IMR-90 (cell line): ENCODE data around the gene MSI2. TPM values are rescaled to one million over a fixed set of nuclear protein-coding genes. Genes with fewer than 3 reads are reported as not detected.

Experiments used
- ATAC-seq: fragments of 200-7000 bp; cut with Tn5 transposase; 2 replicates; pipeline ENCODE4 v1.9.1; 2020; ENCODE audit warnings: low read depth, mild to moderate bottlenecking, moderate library complexity
- BruUV-seq: library from RNA; stranded (reverse); fragments of 400-500 nt; replicated peaks from 2 replicates; lab custom pipeline; 2021; lab: Mats Ljungman, UMichigan
- CTCF ChIA-PET: fragments of 300-600 bp; formaldehyde crosslinking; extraction: SDS; loops from one replicate; lab custom pipeline; 2021; ENCODE audit warnings: antibody characterized with exemption; lab: Yijun Ruan, JAX
- POLR2A ChIA-PET: fragments of 300-600 bp; sonication (Branson Sonifier 250); formaldehyde crosslinking; loops from one replicate; lab custom pipeline; 2022; ENCODE audit warnings: antibody characterized with exemption; ENCODE audit not compliant: unreplicated experiment; lab: Charles Lee
- DNase-seq: peaks from one replicate; pipeline ENCODE4 v3.0.0; 2013
- H2AFZ ChIP-seq: replicated peaks from 2 replicates; pipeline ENCODE3; 2013; ENCODE audit warnings: low read length, mild to moderate bottlenecking; ENCODE audit not compliant: poor library complexity
- H2AK5ac ChIP-seq: 2 replicates; pipeline ENCODE4 v1.6.1; 2013; ENCODE audit warnings: low read depth, low read length, inconsistent platforms
- H2AK9ac ChIP-seq: replicated peaks from 2 replicates; pipeline ENCODE3; 2013; ENCODE audit warnings: mild to moderate bottlenecking, low read depth, low read length, moderate library complexity; ENCODE audit not compliant: poor library complexity
- H2BK120ac ChIP-seq: 2 replicates; pipeline ENCODE4 v1.6.1; 2013; ENCODE audit warnings: low read depth, low read length, inconsistent platforms
- H2BK15ac ChIP-seq: 3 replicates; pipeline ENCODE4 v1.6.1; 2013; ENCODE audit warnings: low read depth, low read length, inconsistent platforms
- H2BK20ac ChIP-seq: 2 replicates; pipeline ENCODE4 v1.6.1; 2013; ENCODE audit warnings: low read depth, mild to moderate bottlenecking, inconsistent platforms, low read length, moderate library complexity
- H2BK5ac ChIP-seq: 2 replicates; pipeline ENCODE4 v1.6.1; 2013; ENCODE audit warnings: mild to moderate bottlenecking, low read depth, low read length, inconsistent platforms; ENCODE audit not compliant: poor library complexity, severe bottlenecking
- H3K14ac ChIP-seq: replicated peaks from 2 replicates; pipeline ENCODE4 v1.6.1; 2013; ENCODE audit warnings: low read depth, low read length, inconsistent platforms
- H3K18ac ChIP-seq: 2 replicates; pipeline ENCODE4 v1.6.1; 2013; ENCODE audit warnings: low read depth, low read length, control low read depth
- H3K23ac ChIP-seq: 2 replicates; pipeline ENCODE4 v1.6.1; 2013; ENCODE audit warnings: low read depth, low read length, inconsistent platforms
- H3K27ac ChIP-seq: 2 replicates; pipeline ENCODE4 v1.5.1; 2013; ENCODE audit warnings: mild to moderate bottlenecking, control low read depth, low read length; ENCODE audit not compliant: insufficient read depth
- H3K27me3 ChIP-seq: 2 replicates; pipeline ENCODE4 v1.6.1; 2013; ENCODE audit warnings: low read length; ENCODE audit not compliant: control insufficient read depth, insufficient read depth
- H3K36me3 ChIP-seq: 2 replicates; pipeline ENCODE4 v1.6.1; 2013; ENCODE audit warnings: low read length, mixed read lengths; ENCODE audit not compliant: control insufficient read depth, insufficient read depth
- H3K4ac ChIP-seq: 2 replicates; pipeline ENCODE4 v1.6.1; 2013; ENCODE audit warnings: low read depth, low read length, inconsistent platforms
- H3K4me1 ChIP-seq: 2 replicates; pipeline ENCODE4 v1.6.1; 2013; ENCODE audit warnings: low read length, mixed read lengths; ENCODE audit not compliant: control insufficient read depth, insufficient read depth
- H3K4me2 ChIP-seq: 2 replicates; pipeline ENCODE4 v1.6.1; 2013; ENCODE audit warnings: low read depth, mild to moderate bottlenecking, control low read depth, low read length, moderate library complexity
- H3K4me3 ChIP-seq: 2 replicates; pipeline ENCODE4 v1.5.1; 2013; ENCODE audit warnings: low read depth, mild to moderate bottlenecking, control low read depth, low read length, moderate library complexity; ENCODE audit not compliant: insufficient read depth
- H3K56ac ChIP-seq: 2 replicates; pipeline ENCODE4 v1.6.1; 2013; ENCODE audit warnings: low read length, inconsistent platforms; ENCODE audit not compliant: insufficient read depth; ENCODE audit errors: extremely low read depth
- H3K79me1 ChIP-seq, 2 experiments: 2 replicates each; pipeline ENCODE4 v1.6.1; 2013; ENCODE audit warnings: low read length in 2 of 2, inconsistent platforms in 1 of 2, low read depth in 1 of 2
- H3K9ac ChIP-seq: 2 replicates; pipeline ENCODE4 v1.6.1; 2013; ENCODE audit warnings: low read depth, low read length, control low read depth
- H3K9me1 ChIP-seq: 2 replicates; pipeline ENCODE4 v1.6.1; 2013; ENCODE audit warnings: low read length, inconsistent platforms; ENCODE audit not compliant: insufficient read depth
- H3K9me3 ChIP-seq: 2 replicates; pipeline ENCODE4 v1.6.1; 2013; ENCODE audit warnings: low read length; ENCODE audit not compliant: control insufficient read depth, insufficient read depth
- H4K20me1 ChIP-seq: 2 replicates; pipeline ENCODE4 v1.6.1; 2013; ENCODE audit warnings: low read length, inconsistent platforms; ENCODE audit not compliant: insufficient read depth
- H4K5ac ChIP-seq: 2 replicates; pipeline ENCODE4 v1.6.1; 2013; ENCODE audit warnings: mild to moderate bottlenecking, low read depth, low read length, control low read depth
- H4K8ac ChIP-seq, 2 experiments: 2 replicates each; pipeline ENCODE4 v1.6.1; 2013; ENCODE audit warnings: low read depth in 2 of 2, low read length in 2 of 2, control low read depth in 1 of 2, inconsistent platforms in 1 of 2
- H4K91ac ChIP-seq: 2 replicates; pipeline ENCODE4 v1.6.1; 2013; ENCODE audit warnings: low read depth, low read length, inconsistent platforms; ENCODE audit not compliant: insufficient read depth
- RAD21 ChIP-seq: IDR thresholded peaks from 2 replicates; pipeline ENCODE4 v1.6.1; 2012; ENCODE audit warnings: low read length, improper control_type of control experiment
- USF2 ChIP-seq: fragments of 150-350 bp; IDR thresholded peaks from 2 replicates; pipeline ENCODE4 v1.6.1; 2017; ENCODE audit warnings: mild to moderate bottlenecking, antibody characterized with exemption, low read length, low read depth
- WGBS, 2 experiments: methylation state at CpG; one replicate each; pipeline versions ENCODE4 v1.1.5 to v1.1.7; 2013; ENCODE audit warnings: missing lambda C conversion rate in 2 of 2; ENCODE audit not compliant: insufficient read length in 1 of 2; ENCODE audit errors: extremely low coverage in 2 of 2; 5-methylcytosine and 5-hydroxymethylcytosine counted together
- dilution Hi-C: fragments of 300-500 bp; cut with HindIII; formaldehyde crosslinking; loops from one replicate; pipeline ENCODE4 v1.14.3; 2018; ENCODE audit warnings: low sequenced_read_pairs; ENCODE audit not compliant: unreplicated experiment
- in situ Hi-C: fragments of 300-500 bp; cut with MboI; formaldehyde crosslinking; loops from 3 replicates; pipeline ENCODE4 v1.14.3; 2019; ENCODE audit warnings: low sequenced_read_pairs, inconsistent platforms, mixed read lengths
- intact Hi-C: fragments of 100-400 bp; cut with micrococcal nuclease; formaldehyde crosslinking; loops from 2 replicates; pipeline ENCODE4 v1.10.0; 2022
- polyA plus RNA-seq, 3 experiments: library from polyadenylated mRNA; depleted of rRNA; stranded (reverse); fragments of >200 nt; gene quantifications; 2 replicates each; pipeline ENCODE4 v1.2.3, GENCODE V29; 2012; ENCODE audit warnings: low replicate concordance in 1 of 3
- total RNA-seq: library from RNA; depleted of rRNA; stranded (reverse); fragments of >200 nt; gene quantifications from 2 replicates; pipeline ENCODE4 v1.2.3, GENCODE V29; 2012

The MSI2 gene
- total and polyA plus RNA-seq, 2 of the 4 experiments (the other 2 are of a cell fraction) = 13.0 to 16.0 TPM

DNA sequence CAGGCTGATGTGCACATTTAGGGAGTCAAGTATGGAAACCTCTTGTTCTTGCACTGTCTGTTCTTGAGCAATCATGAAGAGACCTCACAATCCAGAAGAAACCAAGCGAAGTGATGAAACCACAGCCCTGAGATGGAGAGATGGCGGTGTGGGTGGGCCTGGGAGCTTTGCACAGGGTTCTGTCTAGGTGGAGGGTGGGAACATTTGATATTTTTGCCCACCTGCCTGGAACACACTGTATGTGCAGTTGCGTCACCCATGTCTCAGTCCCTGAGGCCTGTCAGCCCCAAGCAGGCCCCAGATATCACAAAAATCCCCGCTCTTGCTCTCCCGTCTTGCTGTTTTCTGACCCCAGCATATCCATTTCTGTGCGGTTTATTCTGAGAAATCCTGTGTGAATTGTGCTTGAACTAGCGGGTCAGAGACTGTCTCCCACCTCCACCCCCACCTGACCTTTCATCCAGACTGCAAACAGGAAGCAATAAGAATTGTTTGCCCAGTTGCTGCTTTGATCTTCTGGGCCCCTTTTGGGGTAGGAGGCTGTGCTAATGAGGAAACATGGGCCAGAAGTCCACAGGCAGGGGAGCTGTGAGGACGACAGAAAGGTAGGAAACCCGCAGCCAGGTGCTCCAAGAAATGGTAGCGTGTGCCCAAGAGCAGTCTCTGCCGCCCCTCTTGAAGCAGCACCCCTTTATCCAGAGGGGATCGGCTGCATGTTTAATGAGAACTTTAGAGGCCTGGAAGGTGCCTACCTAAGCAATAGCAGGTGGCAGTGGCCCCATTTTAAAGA is 304.9 kb downstream of the MSI2 start (continued):
- no peak for TF ChIP-seq RAD21

GRCh38 chr17:57562184-57562698 is 305.9 kb downstream of the MSI2 start:
- H3K56ac ChIP-seq = no peak overlapping the region
- H2AK9ac ChIP-seq = no peak overlapping the region
- dilution Hi-C loops (no loop called here), intact Hi-C loops (no loop called here), in situ Hi-C loops (no loop called here)
- no peaks in the 10 kb centered on the region for H4K20me1 ChIP-seq
- H3K27ac ChIP-seq = no peak overlapping the region
- H3K27me3 ChIP-seq = no peaks in the 10 kb centered on the region
- H3K9me1 ChIP-seq = peaks cover 9% of the 10 kb centered on the region; the same call in 1 of the 2 replicates
- no peaks in the 10 kb centered on the region; a peak in 2 of 4 replicates for H3K79me1 ChIP-seq
- no peak overlapping the region for H4K5ac ChIP-seq
- no peak overlapping the region for H3K4ac ChIP-seq
- H3K4me2 ChIP-seq = no peak overlapping the region
- TF ChIP-seq RAD21 = no peak
- no peak for TF ChIP-seq USF2
- H2BK5ac ChIP-seq = no peak overlapping the region
- H3K14ac ChIP-seq = no peak overlapping the region
- no peak overlapping the region for H2BK15ac ChIP-seq
- no peaks in the 10 kb centered on the region for H3K9me3 ChIP-seq
- H2BK20ac ChIP-seq = no peak overlapping the region
- H4K8ac ChIP-seq = no peak overlapping the region
- peaks cover 9% of the 10 kb centered on the region for H3K4me1 ChIP-seq
- H2AFZ ChIP-seq = no peak overlapping the region
- H3K4me3 ChIP-seq = no peak overlapping the region
- 82% methylated on average over 2 of the region's 7 CpGs; no CpG with 5 or more reads in 1 of the 2 experiments for WGBS, 2 experiments
- no peak for ATAC-seq
- CTCF ChIA-PET = no interaction called here
- H3K23ac ChIP-seq = no peak overlapping the region
- no peaks in the 10 kb centered on the region for H3K36me3 ChIP-seq
- no peak overlapping the region for H3K9ac ChIP-seq
- BruUV-seq = no TSS peak
- no peak overlapping the region for H3K18ac ChIP-seq
- DNase-seq = no peak
- POLR2A ChIA-PET = no interaction called here
- no peak overlapping the region for H2BK120ac ChIP-seq
- no peak overlapping the region for H2AK5ac ChIP-seq
- H4K91ac ChIP-seq = no peak overlapping the region
